ENCODE results near the gene RECK. TPM values are rescaled to one million over a fixed set of nuclear protein-coding genes. Genes with fewer than 3 reads are reported as not detected.

The RECK gene
- total and polyA plus RNA-seq, 7 donors: 1.4 to 8.0 (median 2.0) TPM

DNA sequence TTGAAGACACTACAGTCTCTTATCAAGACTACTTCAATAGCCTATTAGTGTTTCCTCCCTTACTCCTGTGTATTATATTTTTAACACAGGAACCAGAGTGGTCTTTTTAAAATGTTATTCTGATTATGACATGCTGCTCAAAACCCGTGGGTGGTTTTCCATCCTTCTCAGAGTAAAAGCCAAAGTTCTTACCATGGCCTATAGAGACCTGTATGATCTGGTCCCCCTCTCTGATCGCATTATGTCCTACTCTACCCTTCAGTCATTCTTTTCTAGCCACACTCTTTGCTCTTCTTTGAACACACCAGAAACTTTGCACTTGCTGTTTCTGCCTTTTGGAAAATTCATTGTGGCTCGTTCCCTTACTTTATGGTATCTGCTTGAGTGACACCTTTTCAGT lies 13.8 kb downstream of the RECK start:
- Histone ChIP-seq H3K4me1 (no peaks in the 10 kb centered on the region), H3K9me3 (no peaks in the 10 kb centered on the region), H3K27ac (no peak overlapping the region), H3K27me3 (ENCODE audit: insufficient read depth in 3 of 3, low read length in 2 of 3) (no peaks in the 10 kb centered on the region), H3K36me3 (ENCODE audit: insufficient read depth in 1 of 2, low read depth in 1 of 2) (no peaks in the 10 kb centered on the region), H3K4me3 (no peak overlapping the region)
- DNase-seq (no peak), ATAC-seq (no peak)
- no peak for TF ChIP-seq CTCF (IDR thresholded peaks at IDR 0.05)
- WGBS, 3 donors: 88 to 91% (median 91%) methylated on average over 3 of the region's 3 CpGs
- intact Hi-C loops (cut with DNase I): no loop called here

GRCh38 chr9:36051317-36051716 lies 14.6 kb downstream of the RECK start:
- intact Hi-C loops (cut with DNase I): no loop called here
- ATAC-seq: no peak
- H3K36me3 ChIP-seq (ENCODE audit: insufficient read depth in 1 of 2, low read depth in 1 of 2): no peaks in the 10 kb centered on the region
- no peaks in the 10 kb centered on the region for H3K27me3 ChIP-seq (ENCODE audit: insufficient read depth in 3 of 3, low read length in 2 of 3)
- no peak overlapping the region for H3K4me3 ChIP-seq
- TF ChIP-seq CTCF (IDR thresholded peaks at IDR 0.05): no peak
- no peak overlapping the region for H3K27ac ChIP-seq
- no peaks in the 10 kb centered on the region for H3K4me1 ChIP-seq
- H3K9me3 ChIP-seq: no peaks in the 10 kb centered on the region
- 77 to 85% (median 82%) methylated on average over 2 of the region's 2 CpGs for WGBS, 3 donors
- DNase-seq: no peak

GRCh38 chr9:36053971-36054370 lies 17.3 kb downstream of the RECK start:
- no peak for TF ChIP-seq CTCF (IDR thresholded peaks at IDR 0.05)
- ATAC-seq: no peak
- DNase-seq: no peak
- Histone ChIP-seq H3K36me3 (ENCODE audit: insufficient read depth in 1 of 2, low read depth in 1 of 2) (no peaks in the 10 kb centered on the region), H3K27me3 (ENCODE audit: insufficient read depth in 3 of 3, low read length in 2 of 3) (no peaks in the 10 kb centered on the region), H3K4me3 (no peak overlapping the region), H3K4me1 (no peaks in the 10 kb centered on the region), H3K9me3 (no peaks in the 10 kb centered on the region), H3K27ac (no peak overlapping the region)
- WGBS, 3 donors: 52 to 59% (median 58%) methylated on average over 3 of the region's 3 CpGs
- intact Hi-C loops (cut with DNase I): no loop called here

DNA sequence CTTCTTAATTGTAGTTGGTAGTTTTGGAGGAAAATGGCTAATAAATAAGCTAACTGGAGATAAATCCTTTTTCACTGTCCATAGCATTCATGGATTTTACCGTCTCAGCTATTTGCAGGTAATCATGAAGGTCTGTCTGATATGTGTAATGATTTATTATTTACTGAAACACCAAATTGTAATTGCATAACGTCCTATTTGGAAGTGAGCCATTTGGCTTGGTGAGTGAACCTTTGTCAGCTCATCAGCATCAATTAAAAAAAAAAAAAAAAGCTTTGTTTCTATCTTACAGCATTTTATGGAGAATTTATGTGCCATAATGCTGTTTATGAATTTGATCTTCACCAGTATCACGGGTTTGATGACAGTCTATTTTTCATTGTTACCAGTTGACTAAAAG lies 20.2 kb downstream of the RECK start:
- H3K4me1 ChIP-seq: no peaks in the 10 kb centered on the region
- WGBS, 3 donors: 49 to 55% (median 53%) methylated on average over 3 of the region's 3 CpGs
- no peak for TF ChIP-seq CTCF (IDR thresholded peaks at IDR 0.05)
- H3K9me3 ChIP-seq: no peaks in the 10 kb centered on the region
- H3K27me3 ChIP-seq (ENCODE audit: insufficient read depth in 3 of 3, low read length in 2 of 3): no peaks in the 10 kb centered on the region
- H3K27ac ChIP-seq: no peak overlapping the region
- H3K4me3 ChIP-seq: no peak overlapping the region
- no peak for DNase-seq
- no peak for ATAC-seq
- intact Hi-C loops (cut with DNase I): no loop called here
- H3K36me3 ChIP-seq (ENCODE audit: insufficient read depth in 1 of 2, low read depth in 1 of 2): peaks cover 0 to 5% of the 10 kb centered on the region in 2 donors

- ATAC-seq: no peak
- no peaks in the 10 kb centered on the region for H3K4me1 ChIP-seq
- no peak overlapping the region for H3K27ac ChIP-seq
- H3K36me3 ChIP-seq (ENCODE audit: insufficient read depth in 1 of 2, low read depth in 1 of 2): peaks cover 0 to 16% of the 10 kb centered on the region in 2 donors
- H3K4me3 ChIP-seq: no peak overlapping the region
- intact Hi-C loops (cut with DNase I): loop anchor here in 1 of 2 donors (10.0 kb wide), 1 partner anchor 61 kb away; no protein-coding TSS in a partner anchor
- H3K27me3 ChIP-seq (ENCODE audit: insufficient read depth in 3 of 3, low read length in 2 of 3): no peaks in the 10 kb centered on the region
- DNase-seq: no peak
- H3K9me3 ChIP-seq: no peaks in the 10 kb centered on the region
- TF ChIP-seq CTCF (IDR thresholded peaks at IDR 0.05): no peak
- 90 to 95% (median 95%) methylated on average over 2 of the region's 2 CpGs for WGBS, 3 donors
Observed at GRCh38 chr9:36063804-36064447, 27.2 kb downstream of the RECK start.

Data from psoas muscle (tissue), 8 donors.